H1 (cell line): ENCODE data around the gene EMID1.

Experiments used
- CTCF ChIP-seq, 3 experiments: IDR thresholded peaks; 1 replicate in 2 of 3; 2 replicates in 1 of 3; pipeline versions ENCODE4 v1.5.1 to v1.6.1; 2011; ENCODE audit warnings: low read length in 3 of 3, mild to moderate bottlenecking in 3 of 3, inconsistent platforms in 2 of 3, low read depth in 1 of 3, moderate library complexity in 1 of 3; ENCODE audit not compliant: insufficient read depth in 1 of 3; ENCODE audit errors: control extremely low read depth in 1 of 3
- EGR1 ChIP-seq: IDR thresholded peaks from 2 replicates; pipeline ENCODE4 v1.6.1; 2011; ENCODE audit warnings: low read depth, low read length, borderline replicate concordance
- JUN ChIP-seq: IDR thresholded peaks from 2 replicates; pipeline ENCODE4 v1.6.1; 2011; ENCODE audit warnings: low read depth, mild to moderate bottlenecking, improper control_type of control experiment, low read length
- JUND ChIP-seq: IDR thresholded peaks from 2 replicates; pipeline ENCODE4 v1.6.1; 2011; ENCODE audit warnings: mild to moderate bottlenecking, improper control_type of control experiment, low read length
- POLR2A ChIP-seq, 2 experiments: IDR thresholded peaks; 1 replicate in 1 of 2; 2 replicates in 1 of 2; pipeline ENCODE4 v1.6.1; 2011; ENCODE audit warnings: low read depth in 2 of 2, low read length in 2 of 2, mild to moderate bottlenecking in 2 of 2; ENCODE audit errors: control extremely low read depth in 1 of 2

- TF ChIP-seq JUND (no peak), POLR2A (IDR thresholded peaks at IDR 0.05; ENCODE audit: control extremely low read depth in 1 of 2, low read depth in 2 of 2, low read length in 2 of 2) (no peak), CTCF (IDR thresholded peaks at IDR 0.05; ENCODE audit: control extremely low read depth in 1 of 3, insufficient read depth in 1 of 3, low read depth in 1 of 3, low read length in 3 of 3) (0 out of 4 replicates have a peak, but pooled peaks of 1 of the 3 experiments have one; percentile 2), EGR1 (no peak), JUN (no peak)
Measured at GRCh38 chr22:29205594-29206371, at the start of gene EMID1.
